Measurements from ENCODE around the gene FAIM2. TPM values are rescaled to one million over a fixed set of nuclear protein-coding genes. Genes with fewer than 3 reads are reported as not detected.

Gene FAIM2
- total RNA-seq, 3 donors from 2014 or later, result 0.67 to 12.9 (median 2.5) TPM

DNA sequence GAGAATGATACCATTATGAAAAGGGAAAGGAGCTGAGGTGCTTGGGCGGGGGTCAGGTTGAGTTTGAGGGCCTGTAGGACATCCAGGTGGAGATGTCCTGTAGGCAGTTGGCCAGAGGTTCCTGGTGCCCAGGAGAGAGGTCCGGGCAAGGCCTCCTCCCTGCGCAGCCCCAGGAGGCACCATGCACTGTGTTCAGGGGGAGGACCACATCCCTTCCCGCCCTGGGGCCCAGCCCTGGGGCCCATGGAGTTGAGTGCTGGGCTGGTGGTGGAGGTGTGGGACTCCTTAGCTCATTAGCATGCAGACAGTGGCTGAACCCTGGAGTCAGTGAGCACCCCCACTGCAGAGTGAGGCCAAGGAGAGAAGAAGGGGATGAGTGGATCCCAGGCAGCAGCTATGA is 5.7 kb upstream of the FAIM2 start:
- ATAC-seq, result no peak
- H3K9me3 ChIP-seq, result no peaks in the 10 kb centered on the region
- intact Hi-C loops (cut with DNase I, micrococcal nuclease), result no loop called here
- H3K4me3 ChIP-seq, result no peak overlapping the region
- no peaks in the 10 kb centered on the region for H3K4me1 ChIP-seq (ENCODE audit: low read depth)
- H3K36me3 ChIP-seq (ENCODE audit: low read depth), result no peaks in the 10 kb centered on the region
- DNase-seq, result no peak
- TF ChIP-seq CTCF (IDR thresholded peaks at IDR 0.05), result no peak

DNA sequence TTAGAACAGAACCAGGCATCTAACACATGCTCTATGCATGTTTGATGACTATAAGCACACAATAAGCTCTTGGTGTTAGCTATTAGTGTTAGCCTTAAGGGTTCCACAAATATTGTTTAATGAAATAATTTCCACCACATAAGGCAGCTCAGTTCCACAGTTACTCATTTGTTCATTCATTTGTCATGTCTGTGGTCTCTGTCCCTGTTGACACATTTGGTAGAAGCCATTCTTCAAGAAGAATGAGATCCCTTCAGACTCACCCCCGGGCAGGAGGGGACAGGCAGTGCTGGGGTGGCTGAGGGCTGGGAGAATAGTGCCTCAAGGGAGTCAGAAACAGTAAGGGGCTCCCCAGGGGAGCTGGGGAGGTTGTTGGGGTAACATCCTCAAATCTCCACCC is 3.7 kb upstream of the FAIM2 start:
- TF ChIP-seq CTCF (IDR thresholded peaks at IDR 0.05), result no peak
- H3K9me3 ChIP-seq, result no peaks in the 10 kb centered on the region
- no peaks in the 10 kb centered on the region for H3K36me3 ChIP-seq (ENCODE audit: low read depth)
- no peak overlapping the region for H3K4me3 ChIP-seq
- ATAC-seq (no peak), DNase-seq (no peak)
- intact Hi-C loops (cut with DNase I, micrococcal nuclease), result no loop called here
- H3K4me1 ChIP-seq (ENCODE audit: low read depth), result no peaks in the 10 kb centered on the region

DNA sequence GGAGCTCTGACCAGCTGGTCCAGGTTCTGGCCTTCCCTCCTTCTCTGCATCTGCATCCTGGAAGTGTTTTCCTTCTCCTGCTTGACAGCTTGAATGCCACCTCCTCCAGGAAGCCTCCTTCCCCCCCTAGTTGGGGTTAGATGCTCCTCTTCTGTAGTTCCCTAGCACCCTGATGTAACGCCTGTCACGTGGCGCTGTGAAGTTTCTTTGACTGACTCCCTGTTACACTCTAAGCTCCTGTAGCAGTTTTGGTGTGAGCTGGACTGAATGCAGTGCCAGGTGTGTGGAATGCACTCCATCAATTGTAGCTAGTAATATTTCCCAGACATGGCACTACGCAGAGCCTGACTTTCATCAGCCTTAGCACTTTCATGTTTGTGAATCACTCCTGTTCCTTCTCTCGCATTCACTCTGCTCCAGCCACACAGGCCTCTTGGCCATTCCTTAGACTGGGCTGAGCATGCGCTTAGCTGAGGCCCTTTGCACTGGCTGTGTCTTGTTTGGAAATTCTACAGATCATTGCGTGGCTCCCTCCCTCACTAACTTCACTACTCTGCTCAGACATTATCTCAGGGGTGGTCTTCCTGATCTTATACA is 2.1 kb upstream of the FAIM2 start:
- no peak for DNase-seq
- intact Hi-C loops (cut with DNase I, micrococcal nuclease), result no loop called here
- no peak for TF ChIP-seq CTCF (IDR thresholded peaks at IDR 0.05)

DNA sequence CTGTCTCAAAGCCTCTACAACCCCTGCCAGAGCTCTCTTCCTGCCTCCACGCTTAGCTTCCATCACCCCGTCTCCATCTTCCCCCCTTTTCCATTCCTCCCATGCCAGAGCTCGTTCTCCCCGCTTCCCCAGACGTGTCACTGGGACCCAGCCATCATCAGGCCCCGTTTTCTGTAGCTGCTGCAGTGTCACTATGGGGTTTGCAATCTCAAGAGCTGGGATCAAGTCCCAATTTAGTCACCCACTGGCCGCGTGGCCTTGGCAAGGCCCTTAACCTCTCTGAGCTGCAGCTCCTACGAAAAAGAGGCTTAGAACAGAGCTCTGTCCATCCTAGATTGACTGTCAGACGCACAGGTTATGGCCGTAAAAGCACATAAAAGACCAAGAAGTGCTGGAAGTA is 901 bp upstream of the FAIM2 start:
- ATAC-seq (no peak), DNase-seq (no peak)
- H3K4me3 ChIP-seq, result no peak overlapping the region
- H3K36me3 ChIP-seq (ENCODE audit: low read depth), result no peaks in the 10 kb centered on the region
- no peaks in the 10 kb centered on the region for H3K9me3 ChIP-seq
- intact Hi-C loops (cut with DNase I, micrococcal nuclease), result no loop called here
- no peak for TF ChIP-seq CTCF (IDR thresholded peaks at IDR 0.05)
- H3K4me1 ChIP-seq (ENCODE audit: low read depth), result no peaks in the 10 kb centered on the region

More for the DNA sequence above, 2.1 kb upstream of the FAIM2 start:
- no peaks in the 10 kb centered on the region for H3K9me3 ChIP-seq
- ATAC-seq, result no peak
- no peak overlapping the region for H3K4me3 ChIP-seq
- no peaks in the 10 kb centered on the region for H3K4me1 ChIP-seq (ENCODE audit: low read depth)
- no peaks in the 10 kb centered on the region for H3K36me3 ChIP-seq (ENCODE audit: low read depth)

GRCh38 chr12:49903351-49903699 is 375 bp downstream of the FAIM2 start:
- TF ChIP-seq CTCF (IDR thresholded peaks at IDR 0.05), result no peak
- no peak for DNase-seq
- H3K4me1 ChIP-seq (ENCODE audit: low read depth), result no peaks in the 10 kb centered on the region
- no peaks in the 10 kb centered on the region for H3K9me3 ChIP-seq
- intact Hi-C loops (cut with DNase I, micrococcal nuclease), result no loop called here
- no peaks in the 10 kb centered on the region for H3K36me3 ChIP-seq (ENCODE audit: low read depth)
- H3K4me3 ChIP-seq, result no peak overlapping the region
- ATAC-seq, result no peak

Data from mucosa of descending colon (tissue), 3 donors.